Liver (tissue), 9 donors: ENCODE measurements around the gene HDDC3. TPM values are rescaled to one million over a fixed set of nuclear protein-coding genes. Genes with fewer than 3 reads are reported as not detected.

ENCODE experiments used
- DNase-seq: peaks from one replicate; pipeline ENCODE4 v3.0.0-alpha.2; 2017; ENCODE audit warnings: low spot score
- H3K27ac ChIP-seq, 2 donors: one replicate each; pipeline ENCODE4 v1.7.0; 2013; ENCODE audit warnings: inconsistent platforms in 2 of 2, low read length in 2 of 2, control low read depth in 1 of 2, low read depth in 1 of 2, mild to moderate bottlenecking in 1 of 2
- H3K27me3 ChIP-seq, 4 donors: one replicate each; pipeline versions ENCODE4 v1.6.1 to v1.7.0; 2013; ENCODE audit warnings: low read length in 3 of 4, inconsistent platforms in 1 of 4, mild to moderate bottlenecking in 1 of 4, moderate library complexity in 1 of 4; ENCODE audit not compliant: control insufficient read depth in 4 of 4, insufficient read depth in 4 of 4
- H3K36me3 ChIP-seq, 4 donors: one replicate each; pipeline versions ENCODE4 v1.6.1 to v1.7.0; 2013; ENCODE audit warnings: low read length in 3 of 4, mild to moderate bottlenecking in 3 of 4, low read depth in 1 of 4, moderate library complexity in 1 of 4; ENCODE audit not compliant: control insufficient read depth in 4 of 4, insufficient read depth in 3 of 4
- H3K4me1 ChIP-seq, 4 donors: one replicate each; pipeline versions ENCODE4 v1.6.1 to v1.7.0; 2013; ENCODE audit warnings: low read length in 3 of 4, mild to moderate bottlenecking in 3 of 4, moderate library complexity in 1 of 4; ENCODE audit not compliant: control insufficient read depth in 4 of 4, insufficient read depth in 4 of 4
- H3K4me3 ChIP-seq, 3 donors: one replicate each; pipeline versions ENCODE4 v1.6.1 to v1.7.0; 2013; ENCODE audit warnings: low read length in 3 of 3, control low read depth in 1 of 3, low read depth in 1 of 3, mild to moderate bottlenecking in 1 of 3
- H3K9ac ChIP-seq, 2 donors: one replicate each; pipeline ENCODE4 v1.7.0; 2013; ENCODE audit warnings: low read length in 2 of 2, mild to moderate bottlenecking in 2 of 2, moderate library complexity in 2 of 2, control low read depth in 1 of 2, low read depth in 1 of 2
- H3K9me3 ChIP-seq, 4 donors: one replicate each; pipeline versions ENCODE4 v1.6.1 to v1.7.0; 2013; ENCODE audit warnings: low read length in 3 of 4; ENCODE audit not compliant: control insufficient read depth in 4 of 4
- EGR1 ChIP-seq, 2 donors: IDR thresholded peaks; 2 replicates each; pipeline ENCODE4 v1.6.1; 2016 to 2018; ENCODE audit warnings: antibody characterized with exemption in 2 of 2, low read depth in 2 of 2
- FOXA2 ChIP-seq: IDR thresholded peaks from 2 replicates; pipeline ENCODE4 v1.6.1; 2016; ENCODE audit warnings: antibody characterized with exemption
- GABPA ChIP-seq, 2 donors: IDR thresholded peaks in 1 of 2; conservative IDR thresholded peaks in 1 of 2; 2 replicates each; pipeline ENCODE4 v1.6.1; 2016; ENCODE audit warnings: antibody characterized with exemption in 2 of 2, mild to moderate bottlenecking in 1 of 2, moderate library complexity in 1 of 2
- HNF4A ChIP-seq, 2 donors: conservative IDR thresholded peaks; 2 replicates each; pipeline ENCODE4 v1.6.1; 2016; ENCODE audit warnings: antibody characterized with exemption in 2 of 2, mild to moderate bottlenecking in 2 of 2
- HNF4G ChIP-seq: IDR thresholded peaks from 2 replicates; pipeline ENCODE4 v1.6.1; 2016; ENCODE audit warnings: antibody characterized with exemption
- JUND ChIP-seq, 2 donors: IDR thresholded peaks; 2 replicates each; pipeline ENCODE4 v1.6.1; 2016; ENCODE audit warnings: antibody characterized with exemption in 2 of 2
- RAD21 ChIP-seq, 2 donors: IDR thresholded peaks; 2 replicates each; pipeline ENCODE4 v1.6.1; 2016; ENCODE audit warnings: antibody characterized with exemption in 2 of 2, mild to moderate bottlenecking in 2 of 2
- RXRA ChIP-seq, 2 donors: IDR thresholded peaks; 2 replicates each; pipeline ENCODE4 v1.6.1; 2017 to 2018; ENCODE audit warnings: antibody characterized with exemption in 2 of 2, mild to moderate bottlenecking in 1 of 2
- SP1 ChIP-seq: IDR thresholded peaks from 2 replicates; pipeline ENCODE4 v1.6.1; 2018; ENCODE audit warnings: antibody characterized with exemption, mild to moderate bottlenecking
- TAF1 ChIP-seq: conservative IDR thresholded peaks from 2 replicates; pipeline ENCODE4 v1.6.1; 2016; ENCODE audit warnings: antibody characterized with exemption, mild to moderate bottlenecking
- WGBS: extraction: QIAGEN DNeasy Blood & Tissue Kit; methylation state at CpG from one replicate; pipeline ENCODE4 v1.1.7; 2013; 5-methylcytosine and 5-hydroxymethylcytosine counted together
- polyA plus RNA-seq, 2 donors: library from polyadenylated mRNA; stranded (reverse) in 1 of 2; unstranded in 1 of 2; fragments of 200-250 nt in 1 of 2; fragments of >200 nt in 1 of 2; fragmentation: Nextera tagmentation in 1 of 2; extraction: Ambion mirVana in 1 of 2; gene quantifications; one replicate each; pipeline versions ENCODE4 v1.2.1 to v1.2.3, GENCODE V29; 2013 to 2015
- total RNA-seq, 2 donors: library from RNA; depleted of rRNA; stranded (reverse); fragments of >200 nt; gene quantifications; one replicate each; pipeline ENCODE4 v1.2.3, GENCODE V29; 2014
- TF ChIP-seq, protein P1 (sequence below): IDR thresholded peaks from 2 replicates; pipeline ENCODE4 v1.6.1; 2016; ENCODE audit warnings: antibody characterized with exemption
- TF ChIP-seq, protein P2 (sequence below): IDR thresholded peaks from 2 replicates; pipeline ENCODE4 v1.6.1; 2016; ENCODE audit warnings: antibody characterized with exemption
- TF ChIP-seq, protein P3 (sequence below): IDR thresholded peaks from 2 replicates; pipeline ENCODE4 v1.6.1; 2016; ENCODE audit warnings: antibody characterized with exemption, mild to moderate bottlenecking
- TF ChIP-seq, protein P4 (sequence below): IDR thresholded peaks from 2 replicates; pipeline ENCODE4 v1.6.1; 2016; ENCODE audit warnings: antibody characterized with exemption
- donor health status: healthy.
- donor health status: healthy.
- donor health status: healthy.
- donor health status: healthy.
- donor health status: healthy.

Gene HDDC3
- total and polyA plus RNA-seq, 4 donors: 12.5 to 15.4 (median 14.1) TPM

DNA sequence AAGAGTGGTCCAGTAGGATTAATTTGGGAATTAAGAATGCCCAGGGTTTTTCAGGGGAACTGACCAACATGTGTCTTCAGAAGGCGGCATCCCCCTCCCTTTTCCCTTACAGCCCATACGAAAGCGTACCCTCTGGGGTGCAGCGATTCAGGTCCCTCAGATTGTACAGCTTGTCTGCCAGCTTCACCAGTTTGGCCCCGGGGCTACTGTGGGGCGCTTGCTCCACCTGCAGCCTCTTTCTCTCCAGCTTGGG is 848 bp downstream of the HDDC3 start:
- Histone ChIP-seq H3K4me3 (peak overlapping the region; percentile 74 to 88 (median 86)), H3K4me1 (peaks cover 2 to 51% (median 32%) of the 10 kb centered on the region in 4 donors)

DNA sequence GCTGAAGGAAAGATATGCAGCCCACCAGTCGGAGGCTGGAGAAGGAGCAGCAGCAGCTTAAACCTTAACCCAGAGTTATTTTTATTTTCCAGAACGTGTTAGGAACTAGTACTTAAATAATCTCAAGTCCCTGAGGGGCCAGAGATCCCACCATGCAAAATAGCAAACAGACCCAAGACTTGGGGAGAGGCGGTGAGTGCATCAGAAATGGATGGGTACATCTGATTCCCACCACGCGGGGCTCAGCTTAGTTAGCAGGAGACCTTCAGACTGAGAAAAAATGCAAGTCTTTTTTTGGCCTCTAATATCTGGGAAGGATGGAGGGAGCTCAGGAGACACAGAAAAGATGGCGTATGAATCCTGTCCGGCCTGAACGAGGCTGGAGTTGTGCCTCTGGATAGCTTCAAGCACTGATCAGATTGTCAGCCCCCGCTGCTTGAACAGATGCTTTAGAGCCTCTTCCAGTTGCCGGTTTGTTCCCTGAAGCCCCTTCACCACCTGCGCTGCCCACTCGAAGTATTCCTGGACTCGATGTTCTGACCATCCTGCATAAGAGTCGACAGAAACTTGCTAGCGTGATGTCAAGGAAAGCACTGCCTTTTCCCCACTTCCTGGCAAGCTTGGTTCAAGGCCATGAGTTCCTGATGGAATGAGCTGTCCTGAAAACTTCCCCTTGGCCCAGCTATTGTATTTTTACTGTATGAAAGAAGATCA is 1.3 kb downstream of the HDDC3 start:
- no peak for DNase-seq
- 76% methylated on average over 15 of the region's 15 CpGs for WGBS
- no peaks in the 10 kb centered on the region for H3K9me3 ChIP-seq
- H3K27me3 ChIP-seq: no peaks in the 10 kb centered on the region
- H3K36me3 ChIP-seq: no peaks in the 10 kb centered on the region
- H3K4me3 ChIP-seq: peak overlapping the region; percentile 47 to 86 (median 55)
- H3K4me1 ChIP-seq: peaks cover 2 to 48% (median 29%) of the 10 kb centered on the region in 4 donors
- TF ChIP-seq, protein P1, sequence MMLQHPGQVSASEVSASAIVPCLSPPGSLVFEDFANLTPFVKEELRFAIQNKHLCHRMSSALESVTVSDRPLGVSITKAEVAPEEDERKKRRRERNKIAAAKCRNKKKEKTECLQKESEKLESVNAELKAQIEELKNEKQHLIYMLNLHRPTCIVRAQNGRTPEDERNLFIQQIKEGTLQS: no peak
- no peak for TF ChIP-seq SP1
- TF ChIP-seq FOXA2: no peak
- no peak for TF ChIP-seq RXRA (IDR thresholded peaks at IDR 0.05)
- TF ChIP-seq JUND (IDR thresholded peaks at IDR 0.05): no peak
- TF ChIP-seq, protein P2, sequence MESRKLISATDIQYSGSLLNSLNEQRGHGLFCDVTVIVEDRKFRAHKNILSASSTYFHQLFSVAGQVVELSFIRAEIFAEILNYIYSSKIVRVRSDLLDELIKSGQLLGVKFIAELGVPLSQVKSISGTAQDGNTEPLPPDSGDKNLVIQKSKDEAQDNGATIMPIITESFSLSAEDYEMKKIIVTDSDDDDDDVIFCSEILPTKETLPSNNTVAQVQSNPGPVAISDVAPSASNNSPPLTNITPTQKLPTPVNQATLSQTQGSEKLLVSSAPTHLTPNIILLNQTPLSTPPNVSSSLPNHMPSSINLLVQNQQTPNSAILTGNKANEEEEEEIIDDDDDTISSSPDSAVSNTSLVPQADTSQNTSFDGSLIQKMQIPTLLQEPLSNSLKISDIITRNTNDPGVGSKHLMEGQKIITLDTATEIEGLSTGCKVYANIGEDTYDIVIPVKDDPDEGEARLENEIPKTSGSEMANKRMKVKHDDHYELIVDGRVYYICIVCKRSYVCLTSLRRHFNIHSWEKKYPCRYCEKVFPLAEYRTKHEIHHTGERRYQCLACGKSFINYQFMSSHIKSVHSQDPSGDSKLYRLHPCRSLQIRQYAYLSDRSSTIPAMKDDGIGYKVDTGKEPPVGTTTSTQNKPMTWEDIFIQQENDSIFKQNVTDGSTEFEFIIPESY: no peak
- TF ChIP-seq TAF1: no peak
- H3K27ac ChIP-seq: peak overlapping the region; percentile 93 to 94
- peak overlapping the region; percentile 51 to 97 for H3K9ac ChIP-seq

More for the DNA sequence above, 848 bp downstream of the HDDC3 start:
- no peaks in the 10 kb centered on the region for H3K36me3 ChIP-seq
- TF ChIP-seq GABPA (IDR thresholded peaks at IDR 0.05 in 1 of 2, conservative IDR thresholded peaks at IDR 0.05 in 1 of 2): no peak
- TF ChIP-seq, protein P2: no peak
- TF ChIP-seq SP1: no peak
- TF ChIP-seq, protein P1: no peak
- H3K9ac ChIP-seq: peak overlapping the region; percentile 45 to 91
- no peaks in the 10 kb centered on the region for H3K9me3 ChIP-seq
- H3K27ac ChIP-seq: peak overlapping the region; percentile 93 to 94
- no peaks in the 10 kb centered on the region for H3K27me3 ChIP-seq
- 27% methylated on average over 6 of the region's 6 CpGs for WGBS
- no peak for DNase-seq

DNA sequence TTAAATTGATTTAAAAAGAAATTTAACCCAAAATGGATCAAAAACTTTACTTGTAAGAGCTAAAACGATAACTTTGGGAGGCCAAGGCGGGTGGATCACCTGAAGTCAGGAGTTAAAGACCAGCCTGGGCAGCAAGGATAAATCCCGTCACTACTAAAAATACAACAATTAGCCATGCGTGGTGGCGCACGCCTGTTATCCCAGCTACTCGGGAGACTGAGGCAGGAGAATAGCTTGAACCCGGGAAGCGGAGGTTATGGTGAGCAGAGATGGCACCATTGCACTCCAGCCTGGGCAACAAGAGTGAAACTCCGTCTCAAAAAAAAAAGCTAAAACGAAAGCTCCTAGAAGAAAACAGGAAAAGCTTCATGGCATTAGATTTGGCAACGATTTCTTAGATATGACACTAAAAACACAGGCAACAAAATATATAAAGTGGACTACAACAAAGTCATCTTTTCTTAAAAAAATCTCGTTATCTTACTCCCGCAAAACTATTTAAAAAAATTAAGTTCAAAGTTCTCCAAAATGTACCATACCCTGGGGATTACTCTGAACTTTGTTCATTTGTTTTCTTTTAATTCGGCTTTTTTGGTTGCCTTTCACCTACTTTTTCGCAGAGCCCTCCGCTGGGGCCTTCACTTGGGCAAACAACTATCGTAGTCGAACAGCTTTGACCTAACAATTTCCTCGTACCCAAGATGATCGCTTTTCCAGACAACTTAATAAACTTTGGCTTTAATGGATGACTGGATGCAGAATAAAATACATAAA is 2.9 kb downstream of the HDDC3 start:
- H3K27me3 ChIP-seq: no peaks in the 10 kb centered on the region
- no peak for DNase-seq
- H3K4me1 ChIP-seq: peaks cover 0 to 34% (median 18%) of the 10 kb centered on the region in 4 donors
- peak overlapping the region; percentile 93 to 94 for H3K27ac ChIP-seq
- 35% methylated on average over 21 of the region's 21 CpGs for WGBS
- peak overlapping the region; percentile 51 to 97 for H3K9ac ChIP-seq
- no peaks in the 10 kb centered on the region for H3K36me3 ChIP-seq
- peak overlapping the region; percentile 55 to 83 (median 67) for H3K4me3 ChIP-seq
- no peaks in the 10 kb centered on the region for H3K9me3 ChIP-seq
- TF ChIP-seq, protein P3, sequence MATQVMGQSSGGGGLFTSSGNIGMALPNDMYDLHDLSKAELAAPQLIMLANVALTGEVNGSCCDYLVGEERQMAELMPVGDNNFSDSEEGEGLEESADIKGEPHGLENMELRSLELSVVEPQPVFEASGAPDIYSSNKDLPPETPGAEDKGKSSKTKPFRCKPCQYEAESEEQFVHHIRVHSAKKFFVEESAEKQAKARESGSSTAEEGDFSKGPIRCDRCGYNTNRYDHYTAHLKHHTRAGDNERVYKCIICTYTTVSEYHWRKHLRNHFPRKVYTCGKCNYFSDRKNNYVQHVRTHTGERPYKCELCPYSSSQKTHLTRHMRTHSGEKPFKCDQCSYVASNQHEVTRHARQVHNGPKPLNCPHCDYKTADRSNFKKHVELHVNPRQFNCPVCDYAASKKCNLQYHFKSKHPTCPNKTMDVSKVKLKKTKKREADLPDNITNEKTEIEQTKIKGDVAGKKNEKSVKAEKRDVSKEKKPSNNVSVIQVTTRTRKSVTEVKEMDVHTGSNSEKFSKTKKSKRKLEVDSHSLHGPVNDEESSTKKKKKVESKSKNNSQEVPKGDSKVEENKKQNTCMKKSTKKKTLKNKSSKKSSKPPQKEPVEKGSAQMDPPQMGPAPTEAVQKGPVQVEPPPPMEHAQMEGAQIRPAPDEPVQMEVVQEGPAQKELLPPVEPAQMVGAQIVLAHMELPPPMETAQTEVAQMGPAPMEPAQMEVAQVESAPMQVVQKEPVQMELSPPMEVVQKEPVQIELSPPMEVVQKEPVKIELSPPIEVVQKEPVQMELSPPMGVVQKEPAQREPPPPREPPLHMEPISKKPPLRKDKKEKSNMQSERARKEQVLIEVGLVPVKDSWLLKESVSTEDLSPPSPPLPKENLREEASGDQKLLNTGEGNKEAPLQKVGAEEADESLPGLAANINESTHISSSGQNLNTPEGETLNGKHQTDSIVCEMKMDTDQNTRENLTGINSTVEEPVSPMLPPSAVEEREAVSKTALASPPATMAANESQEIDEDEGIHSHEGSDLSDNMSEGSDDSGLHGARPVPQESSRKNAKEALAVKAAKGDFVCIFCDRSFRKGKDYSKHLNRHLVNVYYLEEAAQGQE: no peak
- TF ChIP-seq GABPA (IDR thresholded peaks at IDR 0.05 in 1 of 2, conservative IDR thresholded peaks at IDR 0.05 in 1 of 2) (no peak), RAD21 (IDR thresholded peaks at IDR 0.05) (no peak), SP1 (no peak), HNF4G (no peak), JUND (IDR thresholded peaks at IDR 0.05) (no peak), HNF4A (conservative IDR thresholded peaks at IDR 0.05) (no peak), EGR1 (IDR thresholded peaks at IDR 0.05; ENCODE audit: low read depth in 2 of 2) (no peak)
- TF ChIP-seq, protein P4, sequence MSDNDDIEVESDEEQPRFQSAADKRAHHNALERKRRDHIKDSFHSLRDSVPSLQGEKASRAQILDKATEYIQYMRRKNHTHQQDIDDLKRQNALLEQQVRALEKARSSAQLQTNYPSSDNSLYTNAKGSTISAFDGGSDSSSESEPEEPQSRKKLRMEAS: no peak
- TF ChIP-seq, protein P1: no peak
